Measurements from ENCODE around the gene UBE3A.

Gene UBE3A

GRCh38 chr15:25287823-25288222 is 151.0 kb downstream of the UBE3A start:
- TF ChIP-seq POLR2AphosphoS5 (IDR thresholded peaks at IDR 0.05; ENCODE audit: low read depth, low read length) (no peak), FOXP2 (optimal IDR thresholded peaks at IDR 0.05; ENCODE audit: borderline replicate concordance, extremely low read depth, extremely low read length, insufficient read depth) (no peak), TAF1 (IDR thresholded peaks at IDR 0.05; ENCODE audit: borderline replicate concordance, insufficient read depth, low read length) (no peak)

Data from PFSK-1 (cell line).